Tibial nerve (tissue), 4 donors: ENCODE results near the gene MTMR3.

Experiments used
- EP300 ChIP-seq, 2 donors: sonication (generic); formaldehyde crosslinking; IDR thresholded peaks; one replicate each; pipeline ENCODE4 v1.6.1; 2017; ENCODE audit warnings: antibody characterized with exemption in 2 of 2, mild to moderate bottlenecking in 1 of 2
- TF ChIP-seq, protein P1 (sequence below), 5 experiments: fragments of 200-600 bp in 3 of 5; fragments of 450-650 bp in 2 of 5; sonication (generic) in 3 of 5; IDR thresholded peaks; one replicate each; pipeline ENCODE4 v1.5.1; 2016 to 2019; ENCODE audit warnings: antibody characterized with exemption in 5 of 5, mild to moderate bottlenecking in 3 of 5, moderate library complexity in 2 of 5

- TF ChIP-seq EP300 (IDR thresholded peaks at IDR 0.05): no peak
- TF ChIP-seq, protein P1, sequence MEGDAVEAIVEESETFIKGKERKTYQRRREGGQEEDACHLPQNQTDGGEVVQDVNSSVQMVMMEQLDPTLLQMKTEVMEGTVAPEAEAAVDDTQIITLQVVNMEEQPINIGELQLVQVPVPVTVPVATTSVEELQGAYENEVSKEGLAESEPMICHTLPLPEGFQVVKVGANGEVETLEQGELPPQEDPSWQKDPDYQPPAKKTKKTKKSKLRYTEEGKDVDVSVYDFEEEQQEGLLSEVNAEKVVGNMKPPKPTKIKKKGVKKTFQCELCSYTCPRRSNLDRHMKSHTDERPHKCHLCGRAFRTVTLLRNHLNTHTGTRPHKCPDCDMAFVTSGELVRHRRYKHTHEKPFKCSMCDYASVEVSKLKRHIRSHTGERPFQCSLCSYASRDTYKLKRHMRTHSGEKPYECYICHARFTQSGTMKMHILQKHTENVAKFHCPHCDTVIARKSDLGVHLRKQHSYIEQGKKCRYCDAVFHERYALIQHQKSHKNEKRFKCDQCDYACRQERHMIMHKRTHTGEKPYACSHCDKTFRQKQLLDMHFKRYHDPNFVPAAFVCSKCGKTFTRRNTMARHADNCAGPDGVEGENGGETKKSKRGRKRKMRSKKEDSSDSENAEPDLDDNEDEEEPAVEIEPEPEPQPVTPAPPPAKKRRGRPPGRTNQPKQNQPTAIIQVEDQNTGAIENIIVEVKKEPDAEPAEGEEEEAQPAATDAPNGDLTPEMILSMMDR (IDR thresholded peaks at IDR 0.05): no peak
These were observed 15.1 kb upstream of the MTMR3 start for GRCh38 chr22:29867851-29868250.
